ENCODE results near the gene RLF.

RLF gene

GRCh38 chr1:40257688-40258444 is 96.7 kb downstream of the RLF start, which contains the start of gene ZMPSTE24:
ZMPSTE24 (plus strand) TSS chr1:40258236; CDS start chr1:40258272, 36 bp downstream.
- Histone ChIP-seq H3K9ac (ENCODE audit: low read length) (peak within 1 kb of the TSS; percentile 87), H3K4me2 (ENCODE audit: low read depth, low read length) (peak within 1 kb of the TSS; percentile 84), H3K9me2 (replicated peaks; ENCODE audit: insufficient read depth, low read length) (no peaks in the 10 kb centered on the region), H3K27ac (ENCODE audit: low read length) (peak within 1 kb of the TSS; percentile 85), H2AFZ (ENCODE audit: low read length) (peak within 1 kb of the TSS; percentile 94), H3K4me1 (ENCODE audit: low read length) (peaks cover 10% of the 10 kb centered on the region), H3K79me2 (ENCODE audit: low read length) (peaks cover 50% of the 10 kb centered on the region), H4K20me1 (ENCODE audit: insufficient read depth, low read length) (no peaks in the 10 kb centered on the region), H3K27me3 (replicated peaks; ENCODE audit: insufficient read depth, low read length) (no peaks in the 10 kb centered on the region), H3K36me3 (replicated peaks; ENCODE audit: insufficient read depth, low read length) (no peaks in the 10 kb centered on the region; the same call in none of the 2 replicates), H3K9me3 (replicated peaks; ENCODE audit: insufficient read depth, low read length) (no peaks in the 10 kb centered on the region), H3K4me3 (ENCODE audit: low read length) (peak within 1 kb of the TSS; percentile 88), H3F3A (ENCODE audit: insufficient read depth, low read length) (peaks cover 17% of the 10 kb centered on the region)
- DNase-seq, result peak; percentile 97
- TF ChIP-seq CTCF (IDR thresholded peaks at IDR 0.05; ENCODE audit: low read length), result no peak
- TF ChIP-seq EZH2 (optimal IDR thresholded peaks at IDR 0.05; ENCODE audit: low read depth, low read length), result no peak
- TF ChIP-seq EZH2phosphoT487 (IDR thresholded peaks at IDR 0.05; ENCODE audit: low read length), result no peak

GRCh38 chr1:40258445-40258769 is 97.2 kb downstream of the RLF start:
- H2AFZ ChIP-seq (ENCODE audit: low read length), result peak overlapping the region; percentile 70
- TF ChIP-seq CTCF (IDR thresholded peaks at IDR 0.05; ENCODE audit: low read length) (no peak), EZH2phosphoT487 (IDR thresholded peaks at IDR 0.05; ENCODE audit: low read length) (no peak), EZH2 (optimal IDR thresholded peaks at IDR 0.05; ENCODE audit: low read depth, low read length) (no peak)

GRCh38 chr1:40264354-40264781 is 103.2 kb downstream of the RLF start:
- TF ChIP-seq CTCF (IDR thresholded peaks at IDR 0.05; ENCODE audit: low read length), result no peak
- TF ChIP-seq EZH2phosphoT487 (IDR thresholded peaks at IDR 0.05; ENCODE audit: low read length), result no peak
- TF ChIP-seq EZH2 (optimal IDR thresholded peaks at IDR 0.05; ENCODE audit: low read depth, low read length), result no peak
- Histone ChIP-seq H3K9me2 (replicated peaks; ENCODE audit: insufficient read depth, low read length) (no peaks in the 10 kb centered on the region), H3K4me1 (ENCODE audit: low read length) (peaks cover 14% of the 10 kb centered on the region), H4K20me1 (ENCODE audit: insufficient read depth, low read length) (no peaks in the 10 kb centered on the region), H3F3A (ENCODE audit: insufficient read depth, low read length) (no peaks in the 10 kb centered on the region), H3K27me3 (replicated peaks; ENCODE audit: insufficient read depth, low read length) (no peaks in the 10 kb centered on the region), H3K27ac (ENCODE audit: low read length) (no peak overlapping the region), H3K79me2 (ENCODE audit: low read length) (peaks cover 59% of the 10 kb centered on the region), H3K4me3 (ENCODE audit: low read length) (no peak overlapping the region), H3K9ac (ENCODE audit: low read length) (no peak overlapping the region), H3K4me2 (ENCODE audit: low read depth, low read length) (no peak overlapping the region), H3K9me3 (replicated peaks; ENCODE audit: insufficient read depth, low read length) (no peaks in the 10 kb centered on the region), H2AFZ (ENCODE audit: low read length) (no peak overlapping the region), H3K36me3 (replicated peaks; ENCODE audit: insufficient read depth, low read length) (no peaks in the 10 kb centered on the region; the same call in none of the 2 replicates)
- DNase-seq, result no peak

More at GRCh38 chr1:40258445-40258769, 97.2 kb downstream of the RLF start:
- no peak for DNase-seq
- Histone ChIP-seq H3K9ac (ENCODE audit: low read length) (peak overlapping the region; percentile 59), H3K9me3 (replicated peaks; ENCODE audit: insufficient read depth, low read length) (no peaks in the 10 kb centered on the region), H3K4me2 (ENCODE audit: low read depth, low read length) (peak overlapping the region; percentile 83), H3K27ac (ENCODE audit: low read length) (peak overlapping the region; percentile 24; the same call in 1 of the 2 replicates), H3K27me3 (replicated peaks; ENCODE audit: insufficient read depth, low read length) (no peaks in the 10 kb centered on the region), H3K36me3 (replicated peaks; ENCODE audit: insufficient read depth, low read length) (no peaks in the 10 kb centered on the region; the same call in none of the 2 replicates), H3F3A (ENCODE audit: insufficient read depth, low read length) (peaks cover 17% of the 10 kb centered on the region), H4K20me1 (ENCODE audit: insufficient read depth, low read length) (no peaks in the 10 kb centered on the region), H3K9me2 (replicated peaks; ENCODE audit: insufficient read depth, low read length) (no peaks in the 10 kb centered on the region), H3K4me1 (ENCODE audit: low read length) (peaks cover 16% of the 10 kb centered on the region), H3K79me2 (ENCODE audit: low read length) (peaks cover 55% of the 10 kb centered on the region), H3K4me3 (ENCODE audit: low read length) (peak overlapping the region; percentile 76)

All from MM.1S (cell line).